Neutrophil (primary cell): ENCODE measurements around the gene CPS1.

Experiments used
- H3K27ac ChIP-seq: fragments of 200-600 bp; sonication (generic); 2 replicates; pipeline ENCODE4 v1.5.1; 2016; ENCODE audit warnings: mild to moderate bottlenecking, moderate library complexity
- H3K27me3 ChIP-seq: fragments of 200-600 bp; sonication (generic); 2 replicates; pipeline ENCODE4 v1.6.0; 2016; ENCODE audit warnings: mild to moderate bottlenecking
- H3K36me3 ChIP-seq: fragments of 200-600 bp; sonication (generic); 2 replicates; pipeline ENCODE4 v1.5.1; 2017
- H3K4me1 ChIP-seq, 2 experiments: fragments of 200-600 bp in 1 of 2; sonication (generic) in 1 of 2; 1 replicate in 1 of 2; 2 replicates in 1 of 2; pipeline versions ENCODE4 v1.5.1 to v1.6.1; 2013 to 2016; ENCODE audit warnings: low read depth in 1 of 2, low read length in 1 of 2, mild to moderate bottlenecking in 1 of 2, moderate library complexity in 1 of 2; ENCODE audit not compliant: control insufficient read depth in 1 of 2, insufficient read depth in 1 of 2
- H3K4me3 ChIP-seq, 2 experiments: fragments of 200-600 bp in 1 of 2; sonication (generic) in 1 of 2; 1 replicate in 1 of 2; 2 replicates in 1 of 2; pipeline ENCODE4 v1.5.1; 2013 to 2016; ENCODE audit warnings: low read depth in 1 of 2, low read length in 1 of 2, mild to moderate bottlenecking in 1 of 2, moderate library complexity in 1 of 2
- H3K9me3 ChIP-seq: fragments of 200-600 bp; sonication (generic); 2 replicates; pipeline ENCODE4 v1.5.1; 2016
- TF ChIP-seq, protein P1 (sequence below): fragments of 200-600 bp; sonication (generic); IDR thresholded peaks from 2 replicates; pipeline ENCODE4 v1.5.1; 2016; ENCODE audit warnings: antibody characterized with exemption

Gene CPS1

DNA sequence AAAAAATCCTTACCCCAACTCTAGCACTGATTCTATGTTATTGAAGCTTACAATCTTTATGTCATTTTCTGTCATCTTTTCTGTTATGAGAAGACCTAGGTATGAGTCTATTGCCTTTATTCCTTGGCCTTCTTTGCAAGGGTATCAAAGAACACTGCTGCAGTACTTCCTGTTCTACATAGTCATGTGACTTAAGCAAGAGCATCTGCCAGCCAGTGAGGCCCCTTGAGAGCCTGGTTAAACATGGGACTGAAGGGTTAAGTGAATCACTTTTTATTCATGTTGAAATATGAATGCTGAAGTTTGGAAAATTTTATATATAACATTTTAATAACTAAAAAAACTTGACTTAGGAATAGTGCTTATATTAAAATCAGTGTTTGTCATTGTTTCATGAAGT lies 844 bp upstream of the CPS1 start:
- H3K27me3 ChIP-seq = no peaks in the 10 kb centered on the region
- H3K36me3 ChIP-seq = no peaks in the 10 kb centered on the region
- no peak overlapping the region for H3K27ac ChIP-seq
- H3K4me3 ChIP-seq = no peak overlapping the region
- no peaks in the 10 kb centered on the region for H3K4me1 ChIP-seq
- no peaks in the 10 kb centered on the region for H3K9me3 ChIP-seq
- TF ChIP-seq, protein P1, sequence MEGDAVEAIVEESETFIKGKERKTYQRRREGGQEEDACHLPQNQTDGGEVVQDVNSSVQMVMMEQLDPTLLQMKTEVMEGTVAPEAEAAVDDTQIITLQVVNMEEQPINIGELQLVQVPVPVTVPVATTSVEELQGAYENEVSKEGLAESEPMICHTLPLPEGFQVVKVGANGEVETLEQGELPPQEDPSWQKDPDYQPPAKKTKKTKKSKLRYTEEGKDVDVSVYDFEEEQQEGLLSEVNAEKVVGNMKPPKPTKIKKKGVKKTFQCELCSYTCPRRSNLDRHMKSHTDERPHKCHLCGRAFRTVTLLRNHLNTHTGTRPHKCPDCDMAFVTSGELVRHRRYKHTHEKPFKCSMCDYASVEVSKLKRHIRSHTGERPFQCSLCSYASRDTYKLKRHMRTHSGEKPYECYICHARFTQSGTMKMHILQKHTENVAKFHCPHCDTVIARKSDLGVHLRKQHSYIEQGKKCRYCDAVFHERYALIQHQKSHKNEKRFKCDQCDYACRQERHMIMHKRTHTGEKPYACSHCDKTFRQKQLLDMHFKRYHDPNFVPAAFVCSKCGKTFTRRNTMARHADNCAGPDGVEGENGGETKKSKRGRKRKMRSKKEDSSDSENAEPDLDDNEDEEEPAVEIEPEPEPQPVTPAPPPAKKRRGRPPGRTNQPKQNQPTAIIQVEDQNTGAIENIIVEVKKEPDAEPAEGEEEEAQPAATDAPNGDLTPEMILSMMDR = no peak

DNA sequence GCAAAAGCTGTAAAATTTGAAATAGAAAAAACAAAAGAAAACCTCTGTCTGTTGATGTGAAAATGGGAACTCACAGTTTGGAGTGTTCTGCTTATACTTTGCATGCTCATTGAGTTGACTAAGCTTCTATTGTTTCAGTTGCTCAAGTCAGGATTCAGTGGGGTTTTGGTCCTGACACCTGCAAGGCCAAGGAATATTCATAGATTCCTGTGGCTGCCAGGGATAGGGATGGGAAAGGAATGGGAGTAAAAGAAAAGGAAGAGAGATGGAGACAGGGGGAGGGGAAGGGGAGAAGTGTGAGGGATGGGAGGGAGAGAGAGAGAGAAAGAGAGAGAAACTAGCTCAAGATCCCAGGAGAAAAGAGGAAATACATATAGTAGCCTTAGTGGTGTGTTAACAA lies 1.3 kb downstream of the CPS1 start:
- Histone ChIP-seq H3K4me1 (no peaks in the 10 kb centered on the region), H3K27me3 (no peaks in the 10 kb centered on the region), H3K4me3 (no peak overlapping the region), H3K36me3 (no peaks in the 10 kb centered on the region), H3K27ac (no peak overlapping the region), H3K9me3 (no peaks in the 10 kb centered on the region)
- TF ChIP-seq, protein P1 = no peak

DNA sequence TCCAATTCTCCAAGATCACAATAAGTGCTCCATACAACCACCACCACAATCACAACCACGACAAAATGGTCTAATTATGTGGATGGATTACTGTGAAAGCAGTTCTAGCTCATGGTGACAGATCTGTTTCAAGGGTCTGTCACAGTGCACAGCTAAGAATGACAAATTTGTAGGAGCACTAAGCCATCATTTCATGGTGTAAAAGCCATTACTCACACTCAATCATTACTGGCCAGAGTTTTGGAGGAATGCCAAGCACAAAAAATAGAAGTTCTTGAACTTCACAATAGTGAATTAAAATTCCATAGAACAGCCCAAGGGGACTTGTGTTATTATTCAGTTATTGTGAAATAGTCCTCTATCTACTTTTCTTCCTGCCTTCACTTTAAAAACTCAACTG lies 2.3 kb downstream of the CPS1 start:
- no peak overlapping the region for H3K27ac ChIP-seq
- H3K9me3 ChIP-seq = no peaks in the 10 kb centered on the region
- no peak overlapping the region for H3K4me3 ChIP-seq
- TF ChIP-seq, protein P1 = no peak
- H3K36me3 ChIP-seq = no peaks in the 10 kb centered on the region
- no peaks in the 10 kb centered on the region for H3K4me1 ChIP-seq
- no peaks in the 10 kb centered on the region for H3K27me3 ChIP-seq

DNA sequence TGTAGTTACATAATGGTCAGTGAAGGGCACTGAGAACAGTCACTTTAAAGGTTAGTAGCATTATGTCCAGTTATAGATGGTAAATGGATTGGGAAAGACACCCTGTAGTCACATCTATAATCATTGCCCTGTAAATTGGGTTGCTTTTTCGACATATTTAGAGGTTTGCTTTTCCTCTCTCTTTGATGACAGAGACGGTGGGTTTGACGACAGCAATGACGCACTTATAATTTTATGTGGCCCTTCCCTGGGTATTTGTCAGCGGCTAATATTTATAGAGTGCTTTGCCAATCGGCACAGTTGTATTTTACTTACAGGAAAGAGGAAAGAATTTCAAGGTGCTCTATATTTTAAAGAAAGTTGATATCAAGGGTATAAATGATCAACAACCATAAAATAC lies 2.8 kb downstream of the CPS1 start:
- H3K27me3 ChIP-seq = no peaks in the 10 kb centered on the region
- no peaks in the 10 kb centered on the region for H3K4me1 ChIP-seq
- TF ChIP-seq, protein P1 = no peak
- H3K36me3 ChIP-seq = no peaks in the 10 kb centered on the region
- H3K27ac ChIP-seq = no peak overlapping the region
- H3K4me3 ChIP-seq = no peak overlapping the region
- no peaks in the 10 kb centered on the region for H3K9me3 ChIP-seq

DNA sequence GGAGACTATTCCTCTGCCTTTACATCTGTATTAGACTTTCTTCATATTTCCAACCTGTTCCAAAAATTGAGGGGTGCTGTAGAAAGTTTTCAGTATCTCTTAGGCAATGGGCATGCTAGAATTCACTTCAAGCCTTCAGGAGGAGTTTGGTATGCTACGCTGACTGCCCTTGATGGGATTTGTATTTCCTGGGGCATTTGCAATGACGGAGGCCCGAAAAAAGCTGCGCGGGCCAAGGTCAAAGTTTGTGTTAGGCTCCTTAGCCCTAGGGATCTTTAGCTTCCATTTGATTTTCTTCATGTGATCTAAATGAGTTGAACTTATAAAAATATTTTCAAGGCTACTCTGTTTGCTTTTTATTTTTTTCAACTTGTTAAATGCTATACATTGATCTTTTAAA lies 5.1 kb downstream of the CPS1 start:
- Histone ChIP-seq H3K27me3 (no peaks in the 10 kb centered on the region), H3K36me3 (no peaks in the 10 kb centered on the region), H3K4me1 (no peaks in the 10 kb centered on the region), H3K9me3 (no peaks in the 10 kb centered on the region), H3K4me3 (no peak overlapping the region), H3K27ac (no peak overlapping the region)
- TF ChIP-seq, protein P1 = no peak

DNA sequence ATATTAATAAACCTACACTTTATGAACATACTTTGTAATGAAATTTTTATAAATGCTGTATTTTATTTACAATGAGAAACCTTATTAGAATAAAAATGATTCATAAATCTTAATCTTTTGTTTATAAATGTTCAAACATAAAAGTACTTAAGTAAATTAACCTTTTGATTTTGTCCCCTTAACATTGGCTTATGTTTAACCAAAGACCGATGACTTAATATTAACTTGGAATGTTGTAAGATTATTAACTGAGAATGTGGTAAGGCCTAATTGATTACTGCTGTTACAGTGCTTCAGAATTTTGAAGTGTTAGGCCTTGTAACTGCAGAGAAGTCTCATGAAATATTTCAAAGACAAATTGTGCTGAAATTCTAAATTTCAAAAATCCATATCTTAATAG lies 5.7 kb downstream of the CPS1 start:
- Histone ChIP-seq H3K27me3 (no peaks in the 10 kb centered on the region), H3K4me3 (no peak overlapping the region), H3K36me3 (no peaks in the 10 kb centered on the region), H3K4me1 (no peaks in the 10 kb centered on the region), H3K27ac (no peak overlapping the region), H3K9me3 (no peaks in the 10 kb centered on the region)
- TF ChIP-seq, protein P1 = no peak
